Neuronal stem cell (in vitro differentiated cells): ENCODE results near the gene DPM3.
"Not testable (repeated sequence)": the region's sequence is repeated elsewhere in the genome, so short reads cannot be mapped to it uniquely, and the experiment has no call there.

Source experiments
- DNase-seq: peaks from one replicate; pipeline ENCODE4 v3.0.0-alpha.2; 2013; ENCODE audit warnings: low spot score
- H2AFZ ChIP-seq: one replicate; pipeline ENCODE4 v1.6.1; 2013; ENCODE audit warnings: mild to moderate bottlenecking, low read length, inconsistent platforms
- H2AK5ac ChIP-seq: 2 replicates; pipeline ENCODE4 v1.6.1; 2013; ENCODE audit warnings: low read depth, mild to moderate bottlenecking, inconsistent platforms, low read length, moderate library complexity, mixed read lengths
- H2BK120ac ChIP-seq: 2 replicates; pipeline ENCODE4 v1.6.1; 2013; ENCODE audit warnings: low read depth, mild to moderate bottlenecking, inconsistent platforms, low read length, moderate library complexity, mixed read lengths
- H2BK12ac ChIP-seq: one replicate; pipeline ENCODE4 v1.6.1; 2013; ENCODE audit warnings: low read length, inconsistent platforms
- H2BK15ac ChIP-seq: 2 replicates; pipeline ENCODE4 v1.6.1; 2013; ENCODE audit warnings: mild to moderate bottlenecking, low read length, inconsistent platforms, mixed read lengths
- H2BK5ac ChIP-seq: one replicate; pipeline ENCODE4 v1.6.1; 2013; ENCODE audit warnings: inconsistent platforms, mild to moderate bottlenecking, low read length, moderate library complexity
- H3K14ac ChIP-seq: one replicate; pipeline ENCODE4 v1.6.1; 2013; ENCODE audit warnings: low read length, inconsistent platforms
- H3K18ac ChIP-seq: 2 replicates; pipeline ENCODE4 v1.6.1; 2013; ENCODE audit warnings: low read length, inconsistent platforms
- H3K23ac ChIP-seq: 2 replicates; pipeline ENCODE4 v1.6.1; 2013; ENCODE audit warnings: low read depth, mild to moderate bottlenecking, mixed read lengths, low read length, inconsistent platforms; ENCODE audit not compliant: poor library complexity
- H3K27ac ChIP-seq: replicated peaks from 3 replicates; pipeline ENCODE4 v1.5.1; 2013; ENCODE audit warnings: low read length, inconsistent platforms
- H3K27me3 ChIP-seq, 3 experiments: 2 replicates each; pipeline ENCODE4 v1.6.1; 2013; ENCODE audit warnings: low read length in 3 of 3, mild to moderate bottlenecking in 2 of 3, inconsistent platforms in 1 of 3, low read depth in 1 of 3, mixed read lengths in 1 of 3, moderate library complexity in 1 of 3; ENCODE audit not compliant: control insufficient read depth in 3 of 3, insufficient read depth in 3 of 3
- H3K36me3 ChIP-seq, 2 donors: replicated peaks in 1 of 2; 2 replicates each; pipeline ENCODE4 v1.6.1; 2013; ENCODE audit warnings: low read length in 2 of 2; ENCODE audit not compliant: control insufficient read depth in 2 of 2, insufficient read depth in 2 of 2
- H3K4ac ChIP-seq: 2 replicates; pipeline ENCODE4 v1.6.1; 2013; ENCODE audit warnings: inconsistent platforms, mild to moderate bottlenecking, low read length, moderate library complexity
- H3K4me1 ChIP-seq, 2 donors: 1 replicate in 1 of 2; 2 replicates in 1 of 2; pipeline ENCODE4 v1.6.1; 2013; ENCODE audit warnings: low read length in 2 of 2, low read depth in 1 of 2; ENCODE audit not compliant: control insufficient read depth in 2 of 2, insufficient read depth in 1 of 2
- H3K4me2 ChIP-seq: one replicate; pipeline ENCODE4 v1.6.1; 2013; ENCODE audit warnings: mild to moderate bottlenecking, low read length, inconsistent platforms; ENCODE audit not compliant: insufficient read depth, poor library complexity, severe bottlenecking
- H3K4me3 ChIP-seq, 2 donors: 2 replicates each; pipeline ENCODE4 v1.5.1; 2013; ENCODE audit warnings: low read length in 2 of 2, mild to moderate bottlenecking in 2 of 2, inconsistent platforms in 1 of 2, moderate library complexity in 1 of 2
- H3K79me1 ChIP-seq: one replicate; pipeline ENCODE4 v1.6.1; 2013; ENCODE audit warnings: low read depth, mild to moderate bottlenecking, inconsistent platforms, low read length, moderate library complexity
- H3K9ac ChIP-seq: one replicate; pipeline ENCODE4 v1.6.1; 2013; ENCODE audit warnings: mild to moderate bottlenecking, low read depth, low read length, inconsistent platforms; ENCODE audit not compliant: poor library complexity
- H3K9me3 ChIP-seq, 2 donors: replicated peaks in 1 of 2; 2 replicates each; pipeline versions ENCODE3 to v1.6.1; 2013; ENCODE audit warnings: low read length in 2 of 2, mild to moderate bottlenecking in 2 of 2, inconsistent platforms in 1 of 2, low read depth in 1 of 2, mixed read lengths in 1 of 2, moderate library complexity in 1 of 2; ENCODE audit not compliant: control insufficient read depth in 2 of 2, insufficient read depth in 1 of 2
- H4K8ac ChIP-seq: one replicate; pipeline ENCODE4 v1.6.1; 2013; ENCODE audit warnings: low read depth, mild to moderate bottlenecking, inconsistent platforms, low read length, moderate library complexity
- H4K91ac ChIP-seq: one replicate; pipeline ENCODE4 v1.6.1; 2013; ENCODE audit warnings: low read length, low read depth, mild to moderate bottlenecking, inconsistent platforms; ENCODE audit not compliant: poor library complexity
- WGBS, 2 donors: extraction: QIAGEN DNeasy Blood & Tissue Kit; methylation state at CpG; one replicate each; pipeline ENCODE4 v1.1.7; 2013; ENCODE audit warnings: missing lambda C conversion rate in 2 of 2, mixed read lengths in 1 of 2; ENCODE audit not compliant: insufficient read length in 2 of 2, insufficient replicate concordance in 1 of 2; ENCODE audit errors: extremely low coverage in 2 of 2; 5-methylcytosine and 5-hydroxymethylcytosine counted together

DPM3 gene

GRCh38 chr1:155155996-155156643 is 15.8 kb upstream of the DPM3 start:
- H2BK15ac ChIP-seq, H3K9ac ChIP-seq, H3K4ac ChIP-seq, H3K36me3 ChIP-seq, H3K14ac ChIP-seq, H3K27me3 ChIP-seq, H4K91ac ChIP-seq, H3K4me3 ChIP-seq, H3K4me1 ChIP-seq, H3K4me2 ChIP-seq, H2BK12ac ChIP-seq, H3K18ac ChIP-seq, H3K23ac ChIP-seq, H3K9me3 ChIP-seq, H3K79me1 ChIP-seq, H2AK5ac ChIP-seq, H2BK5ac ChIP-seq, H4K8ac ChIP-seq, H3K27ac ChIP-seq, DNase-seq, H2AFZ ChIP-seq, H2BK120ac ChIP-seq: not testable (repeated sequence)
- no CpG with 5 or more reads among the region's 3 CpGs for WGBS, 2 donors

GRCh38 chr1:155145491-155145890 is 5.2 kb upstream of the DPM3 start:
- Histone ChIP-seq H3K4ac (no peak overlapping the region), H3K23ac (no peak overlapping the region), H4K8ac (no peak overlapping the region), H3K4me2 (no peak overlapping the region), H3K9ac (no peak overlapping the region), H3K36me3 (no peaks in the 10 kb centered on the region), H3K4me1 (peaks cover 0 to 1% of the 10 kb centered on the region in 2 donors), H2BK5ac (no peak overlapping the region), H3K18ac (no peak overlapping the region), H3K79me1 (no peaks in the 10 kb centered on the region), H3K27ac (no peak overlapping the region), H3K4me3 (no peak overlapping the region), H3K27me3 (peaks cover 0 to 3% (median 0%) of the 10 kb centered on the region in 3 experiments), H3K14ac (no peak overlapping the region), H3K9me3 (no peaks in the 10 kb centered on the region), H2AFZ (no peak overlapping the region), H4K91ac (no peak overlapping the region), H2AK5ac (no peak overlapping the region), H2BK120ac (no peak overlapping the region), H2BK12ac (no peak overlapping the region), H2BK15ac (no peak overlapping the region)
- DNase-seq: no peak
- no CpG with 5 or more reads among the region's 3 CpGs for WGBS, 2 donors

GRCh38 chr1:155141749-155142148 is 1.4 kb upstream of the DPM3 start:
- no peak overlapping the region for H3K4me2 ChIP-seq
- H3K9ac ChIP-seq: no peak overlapping the region
- H2BK15ac ChIP-seq: no peak overlapping the region
- H3K36me3 ChIP-seq: peaks cover 7 to 17% of the 10 kb centered on the region in 2 donors
- H2AFZ ChIP-seq: peak overlapping the region; percentile 47
- peaks cover 4% of the 10 kb centered on the region for H3K79me1 ChIP-seq
- no peak for DNase-seq
- no peak overlapping the region for H3K23ac ChIP-seq
- no peaks in the 10 kb centered on the region for H3K9me3 ChIP-seq
- no peak overlapping the region for H3K18ac ChIP-seq
- no peak overlapping the region for H3K14ac ChIP-seq
- H2AK5ac ChIP-seq: no peak overlapping the region
- H3K4ac ChIP-seq: no peak overlapping the region
- peaks cover 3 to 7% of the 10 kb centered on the region in 2 donors for H3K4me1 ChIP-seq
- peaks cover 0 to 3% (median 0%) of the 10 kb centered on the region in 3 experiments for H3K27me3 ChIP-seq
- H2BK120ac ChIP-seq: no peak overlapping the region
- H2BK5ac ChIP-seq: no peak overlapping the region
- no CpG with 5 or more reads among the region's 7 CpGs for WGBS, 2 donors
- H3K4me3 ChIP-seq: no peak overlapping the region
- H3K27ac ChIP-seq: no peak overlapping the region
- no peak overlapping the region for H4K91ac ChIP-seq
- no peak overlapping the region for H4K8ac ChIP-seq
- no peak overlapping the region for H2BK12ac ChIP-seq

GRCh38 chr1:155140630-155140953 is 261 bp upstream of the DPM3 start:
- Histone ChIP-seq H2BK120ac (no peak overlapping the region), H2BK5ac (peak overlapping the region; percentile 19), H3K9me3 (no peaks in the 10 kb centered on the region), H2AFZ (peak overlapping the region; percentile 93), H3K27ac (no peak overlapping the region), H2AK5ac (no peak overlapping the region), H3K9ac (no peak overlapping the region), H3K27me3 (peaks cover 0 to 3% (median 0%) of the 10 kb centered on the region in 3 experiments), H3K4me3 (peak overlapping the region; percentile 89 to 91), H4K8ac (no peak overlapping the region), H3K18ac (peak overlapping the region; percentile 73), H3K79me1 (peaks cover 4% of the 10 kb centered on the region), H3K4ac (no peak overlapping the region), H3K23ac (peak overlapping the region; percentile 95), H3K4me2 (peak overlapping the region; percentile 100), H3K36me3 (peaks cover 7 to 17% of the 10 kb centered on the region in 2 donors), H2BK12ac (no peak overlapping the region), H3K4me1 (peaks cover 4 to 8% of the 10 kb centered on the region in 2 donors), H4K91ac (no peak overlapping the region), H2BK15ac (no peak overlapping the region), H3K14ac (no peak overlapping the region)
- no peak for DNase-seq
- no CpG with 5 or more reads among the region's 11 CpGs for WGBS, 2 donors
